Kidney glomerular epithelial cell (primary cell): Measurements from ENCODE around the gene GGT1.
"Not testable (repeated sequence)": the region's sequence is repeated elsewhere in the genome, so short reads cannot be mapped to it uniquely, and the experiment has no call there.

Source experiments
- DNase-seq: peaks from one replicate; lab custom pipeline; 2025; lab: John Stamatoyannopoulos, UW

GGT1 gene

GRCh38 chr22:24599958-24600715 is 2.9 kb upstream of the GGT1 start:
- not testable (repeated sequence) for DNase-seq

GRCh38 chr22:24601217-24602104 is 1.5 kb upstream of the GGT1 start:
- no peak for DNase-seq

GRCh38 chr22:24602105-24602749 is 766 bp upstream of the GGT1 start:
- not testable (repeated sequence) for DNase-seq

- DNase-seq, result not testable (repeated sequence)
Observed at GRCh38 chr22:24603770-24604629, 1.0 kb downstream of the GGT1 start.

GRCh38 chr22:24606340-24606739 is 3.3 kb downstream of the GGT1 start:
- not testable (repeated sequence) for DNase-seq

GRCh38 chr22:24607429-24607983 is 4.5 kb downstream of the GGT1 start:
- not testable (repeated sequence) for DNase-seq

- not testable (repeated sequence) for DNase-seq
Observed at GRCh38 chr22:24608327-24608726, 5.3 kb downstream of the GGT1 start.

- DNase-seq, result not testable (repeated sequence)
Observed at GRCh38 chr22:24609888-24610287, 6.9 kb downstream of the GGT1 start.

- DNase-seq, result not testable (repeated sequence)
Observed at GRCh38 chr22:24614794-24615193, 11.8 kb downstream of the GGT1 start.

GRCh38 chr22:24621244-24621643 is 18.3 kb downstream of the GGT1 start:
- not testable (repeated sequence) for DNase-seq

- not testable (repeated sequence) for DNase-seq
Observed at GRCh38 chr22:24622596-24622995, 19.6 kb downstream of the GGT1 start.

GRCh38 chr22:24627911-24628310 is 24.9 kb downstream of the GGT1 start:
- DNase-seq, result not testable (repeated sequence)

- not testable (repeated sequence) for DNase-seq
Observed at GRCh38 chr22:24629069-24629468, 26.1 kb downstream of the GGT1 start.

GRCh38 chr22:24630812-24631427 is 27.9 kb downstream of the GGT1 start:
- not testable (repeated sequence) for DNase-seq

- not testable (repeated sequence) for DNase-seq
Observed at GRCh38 chr22:24631430-24632122, 28.6 kb downstream of the GGT1 start.

- DNase-seq, result not testable (repeated sequence)
Observed at GRCh38 chr22:24632642-24633041, 29.6 kb downstream of the GGT1 start.

- DNase-seq, result not testable (repeated sequence)
Observed at GRCh38 chr22:24633231-24634023, 30.4 kb downstream of the GGT1 start.

GRCh38 chr22:24634776-24635389 is 31.9 kb downstream of the GGT1 start:
- DNase-seq, result not testable (repeated sequence)

- DNase-seq, result not testable (repeated sequence)
Observed at GRCh38 chr22:24636513-24636912, 33.5 kb downstream of the GGT1 start.
